BJ (cell line): Measurements from ENCODE around the gene PTX4. TPM values are rescaled to one million over a fixed set of nuclear protein-coding genes. Genes with fewer than 3 reads are reported as not detected.

Experiments used
- CTCF ChIA-PET: fragments of 350-600 bp; formaldehyde crosslinking; extraction: SDS; loops from one replicate; lab custom pipeline; 2021; ENCODE audit warnings: antibody characterized with exemption, inconsistent platforms; lab: Yijun Ruan, JAX
- POLR2A ChIA-PET: fragments of 300-600 bp; sonication (Branson Sonifier 250); formaldehyde crosslinking; extraction: SDS; loops from one replicate; lab custom pipeline; 2021; ENCODE audit warnings: antibody characterized with exemption; lab: Charles Lee
- DNase-seq: peaks from one replicate; pipeline ENCODE4 v3.0.0-alpha.2; 2011; ENCODE audit warnings: low read depth
- H3K27me3 ChIP-seq: 2 replicates; pipeline ENCODE4 v1.6.0; 2011; ENCODE audit warnings: low read length; ENCODE audit not compliant: control insufficient read depth, insufficient read depth
- H3K36me3 ChIP-seq: 2 replicates; pipeline ENCODE4 v1.5.1; 2011; ENCODE audit warnings: low read length; ENCODE audit not compliant: control insufficient read depth, insufficient read depth
- H3K4me3 ChIP-seq: 2 replicates; pipeline ENCODE4 v1.5.1; 2011; ENCODE audit warnings: low read depth, mild to moderate bottlenecking, control low read depth, low read length
- polyA plus RNA-seq: library from polyadenylated mRNA; depleted of rRNA; stranded (reverse); fragments of >200 nt; gene quantifications from 2 replicates; pipeline ENCODE4 v1.2.3, GENCODE V29; 2011
- TF ChIP-seq, protein P1 (sequence below): IDR thresholded peaks from 2 replicates; pipeline ENCODE4 v1.5.1; 2011; ENCODE audit warnings: low read depth, mild to moderate bottlenecking, control low read depth, inconsistent platforms, low read length, moderate library complexity; ENCODE audit not compliant: insufficient read depth

Gene PTX4
- polyA plus RNA-seq, 1 experiment, result not detected

GRCh38 chr16:1505073-1505844 lies 16.5 kb upstream of the PTX4 start:
- H3K4me3 ChIP-seq, result no peak overlapping the region
- no peak for DNase-seq
- ChIA-PET CTCF (no interaction called here), POLR2A (no interaction called here)
- no peaks in the 10 kb centered on the region for H3K27me3 ChIP-seq
- TF ChIP-seq, protein P1, sequence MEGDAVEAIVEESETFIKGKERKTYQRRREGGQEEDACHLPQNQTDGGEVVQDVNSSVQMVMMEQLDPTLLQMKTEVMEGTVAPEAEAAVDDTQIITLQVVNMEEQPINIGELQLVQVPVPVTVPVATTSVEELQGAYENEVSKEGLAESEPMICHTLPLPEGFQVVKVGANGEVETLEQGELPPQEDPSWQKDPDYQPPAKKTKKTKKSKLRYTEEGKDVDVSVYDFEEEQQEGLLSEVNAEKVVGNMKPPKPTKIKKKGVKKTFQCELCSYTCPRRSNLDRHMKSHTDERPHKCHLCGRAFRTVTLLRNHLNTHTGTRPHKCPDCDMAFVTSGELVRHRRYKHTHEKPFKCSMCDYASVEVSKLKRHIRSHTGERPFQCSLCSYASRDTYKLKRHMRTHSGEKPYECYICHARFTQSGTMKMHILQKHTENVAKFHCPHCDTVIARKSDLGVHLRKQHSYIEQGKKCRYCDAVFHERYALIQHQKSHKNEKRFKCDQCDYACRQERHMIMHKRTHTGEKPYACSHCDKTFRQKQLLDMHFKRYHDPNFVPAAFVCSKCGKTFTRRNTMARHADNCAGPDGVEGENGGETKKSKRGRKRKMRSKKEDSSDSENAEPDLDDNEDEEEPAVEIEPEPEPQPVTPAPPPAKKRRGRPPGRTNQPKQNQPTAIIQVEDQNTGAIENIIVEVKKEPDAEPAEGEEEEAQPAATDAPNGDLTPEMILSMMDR, result no peak
- H3K36me3 ChIP-seq, result peaks cover 31% of the 10 kb centered on the region

GRCh38 chr16:1503110-1503955 lies 14.6 kb upstream of the PTX4 start:
- no peaks in the 10 kb centered on the region for H3K27me3 ChIP-seq
- CTCF ChIA-PET, result interaction anchor here (0.6 to 1.1 kb wide), 2 partner anchors 9 to 480 kb away, joined by 3 to 4 read pairs; no protein-coding TSS in a partner anchor
- TF ChIP-seq, protein P1, result no peak
- H3K36me3 ChIP-seq, result peaks cover 34% of the 10 kb centered on the region
- no peak for DNase-seq
- H3K4me3 ChIP-seq, result no peak overlapping the region
- POLR2A ChIA-PET, result no interaction called here

- POLR2A ChIA-PET, result no interaction called here
- TF ChIP-seq, protein P1, result no peak
- CTCF ChIA-PET, result interaction anchor here (0.6 to 1.1 kb wide), 2 partner anchors 8 to 481 kb away, joined by 3 to 4 read pairs; no protein-coding TSS in a partner anchor
- peaks cover 38% of the 10 kb centered on the region for H3K36me3 ChIP-seq
- H3K4me3 ChIP-seq, result no peak overlapping the region
- no peaks in the 10 kb centered on the region for H3K27me3 ChIP-seq
- DNase-seq, result no peak
Measured at GRCh38 chr16:1502092-1503004, 13.6 kb upstream of the PTX4 start.

DNA sequence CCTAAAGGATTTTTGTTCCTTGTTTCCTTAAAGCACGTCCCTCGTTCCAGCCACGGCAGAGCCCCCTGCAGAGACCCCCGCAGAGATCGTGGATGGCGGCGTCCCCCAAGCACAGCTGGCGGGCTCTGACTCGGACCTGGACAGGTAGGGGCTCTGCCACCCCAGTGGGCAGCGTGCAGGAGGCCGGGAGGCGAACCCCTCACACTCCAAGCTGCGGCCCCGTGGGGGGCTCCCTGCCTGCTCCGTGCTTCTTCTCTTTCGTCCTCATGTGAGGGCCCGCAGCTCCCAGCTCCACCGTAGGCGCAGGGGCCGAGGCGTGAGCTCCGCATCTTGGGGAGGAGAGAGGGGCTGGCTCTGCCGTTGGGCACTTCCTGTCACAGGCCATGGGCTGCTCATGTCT lies 12.9 kb upstream of the PTX4 start:
- ChIA-PET CTCF (interaction anchor here (1.0 kb wide), 1 partner anchor 14 kb away, joined by 3 read pairs; no protein-coding TSS in a partner anchor), POLR2A (no interaction called here)
- H3K36me3 ChIP-seq, result peaks cover 39% of the 10 kb centered on the region
- TF ChIP-seq, protein P1, result no peak
- no peak for DNase-seq
- H3K4me3 ChIP-seq, result no peak overlapping the region
- no peaks in the 10 kb centered on the region for H3K27me3 ChIP-seq
